Nephron (organoid): ENCODE data around the gene PCDHA7.

ENCODE experiments used
- H3K27ac Mint-ChIP-seq, 3 experiments: 2 replicates each; pipeline ENCODE4 v1.8.0; 2020; ENCODE audit warnings: mixed read lengths in 3 of 3, mild to moderate bottlenecking in 2 of 3, moderate library complexity in 1 of 3
- H3K27me3 Mint-ChIP-seq: 2 replicates; pipeline ENCODE4 v1.8.0; 2021; ENCODE audit warnings: low read depth, mild to moderate bottlenecking, moderate library complexity, mixed read lengths
- H3K36me3 Mint-ChIP-seq: 2 replicates; pipeline ENCODE4 v1.8.0; 2020; ENCODE audit warnings: low read depth, mixed read lengths
- H3K4me1 Mint-ChIP-seq: 2 replicates; pipeline ENCODE4 v1.8.0; 2020; ENCODE audit warnings: mixed read lengths
- H3K4me3 Mint-ChIP-seq, 3 experiments: 2 replicates each; pipeline ENCODE4 v1.8.0; 2020; ENCODE audit warnings: mild to moderate bottlenecking in 3 of 3, mixed read lengths in 3 of 3, moderate library complexity in 2 of 3
- H3K9me3 Mint-ChIP-seq: 2 replicates; pipeline ENCODE4 v1.8.0; 2020; ENCODE audit warnings: mixed read lengths
- TF ChIP-seq, protein P1 (sequence below), 3 experiments: fragments of 200-600 bp; sonication (generic); IDR thresholded peaks; one replicate each; pipeline ENCODE4 v1.5.0; 2021; ENCODE audit warnings: antibody characterized with exemption in 3 of 3; ENCODE audit not compliant: unreplicated experiment in 3 of 3

Gene PCDHA7

DNA sequence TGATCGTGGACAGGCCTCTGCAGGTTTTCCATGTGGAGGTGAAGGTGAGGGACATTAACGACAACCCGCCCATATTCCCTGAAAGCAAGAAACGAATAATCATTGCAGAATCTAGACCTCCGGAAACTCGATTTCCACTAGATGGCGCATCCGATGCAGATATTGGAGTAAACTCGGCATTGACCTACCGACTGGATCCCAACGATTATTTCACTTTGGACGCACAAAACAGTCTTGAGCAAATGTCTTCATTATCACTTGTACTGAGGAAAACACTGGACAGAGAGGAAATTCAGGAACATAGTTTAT is 48.5 kb downstream of the PCDHA7 start:
- TF ChIP-seq, protein P1, sequence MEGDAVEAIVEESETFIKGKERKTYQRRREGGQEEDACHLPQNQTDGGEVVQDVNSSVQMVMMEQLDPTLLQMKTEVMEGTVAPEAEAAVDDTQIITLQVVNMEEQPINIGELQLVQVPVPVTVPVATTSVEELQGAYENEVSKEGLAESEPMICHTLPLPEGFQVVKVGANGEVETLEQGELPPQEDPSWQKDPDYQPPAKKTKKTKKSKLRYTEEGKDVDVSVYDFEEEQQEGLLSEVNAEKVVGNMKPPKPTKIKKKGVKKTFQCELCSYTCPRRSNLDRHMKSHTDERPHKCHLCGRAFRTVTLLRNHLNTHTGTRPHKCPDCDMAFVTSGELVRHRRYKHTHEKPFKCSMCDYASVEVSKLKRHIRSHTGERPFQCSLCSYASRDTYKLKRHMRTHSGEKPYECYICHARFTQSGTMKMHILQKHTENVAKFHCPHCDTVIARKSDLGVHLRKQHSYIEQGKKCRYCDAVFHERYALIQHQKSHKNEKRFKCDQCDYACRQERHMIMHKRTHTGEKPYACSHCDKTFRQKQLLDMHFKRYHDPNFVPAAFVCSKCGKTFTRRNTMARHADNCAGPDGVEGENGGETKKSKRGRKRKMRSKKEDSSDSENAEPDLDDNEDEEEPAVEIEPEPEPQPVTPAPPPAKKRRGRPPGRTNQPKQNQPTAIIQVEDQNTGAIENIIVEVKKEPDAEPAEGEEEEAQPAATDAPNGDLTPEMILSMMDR (IDR thresholded peaks at IDR 0.05; ENCODE audit: unreplicated experiment in 3 of 3), result no peak
- H3K4me3 Mint-ChIP-seq, result no peak overlapping the region
- H3K27me3 Mint-ChIP-seq, result no peaks in the 10 kb centered on the region
- H3K9me3 Mint-ChIP-seq, result peaks cover 59% of the 10 kb centered on the region
- peaks cover 85% of the 10 kb centered on the region for H3K36me3 Mint-ChIP-seq
- no peaks in the 10 kb centered on the region for H3K4me1 Mint-ChIP-seq
- H3K27ac Mint-ChIP-seq, result no peak overlapping the region

DNA sequence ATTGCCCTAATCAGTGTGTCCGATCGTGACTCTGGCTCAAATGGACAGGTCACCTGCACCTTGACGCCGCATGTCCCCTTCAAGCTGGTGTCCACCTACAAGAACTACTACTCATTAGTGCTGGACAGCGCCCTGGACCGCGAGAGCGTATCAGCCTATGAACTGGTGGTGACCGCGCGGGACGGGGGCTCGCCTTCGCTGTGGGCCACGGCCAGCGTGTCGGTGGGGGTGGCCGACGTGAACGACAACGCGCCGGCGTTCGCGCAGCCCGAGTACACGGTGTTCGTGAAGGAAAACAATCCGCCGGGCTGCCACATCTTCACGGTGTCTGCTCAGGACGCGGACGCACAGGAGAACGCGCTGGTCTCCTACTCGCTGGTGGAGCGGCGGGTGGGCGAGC is 49.3 kb downstream of the PCDHA7 start:
- Mint-ChIP-seq H3K4me1 (no peaks in the 10 kb centered on the region), H3K9me3 (peaks cover 62% of the 10 kb centered on the region), H3K4me3 (no peak overlapping the region)

DNA sequence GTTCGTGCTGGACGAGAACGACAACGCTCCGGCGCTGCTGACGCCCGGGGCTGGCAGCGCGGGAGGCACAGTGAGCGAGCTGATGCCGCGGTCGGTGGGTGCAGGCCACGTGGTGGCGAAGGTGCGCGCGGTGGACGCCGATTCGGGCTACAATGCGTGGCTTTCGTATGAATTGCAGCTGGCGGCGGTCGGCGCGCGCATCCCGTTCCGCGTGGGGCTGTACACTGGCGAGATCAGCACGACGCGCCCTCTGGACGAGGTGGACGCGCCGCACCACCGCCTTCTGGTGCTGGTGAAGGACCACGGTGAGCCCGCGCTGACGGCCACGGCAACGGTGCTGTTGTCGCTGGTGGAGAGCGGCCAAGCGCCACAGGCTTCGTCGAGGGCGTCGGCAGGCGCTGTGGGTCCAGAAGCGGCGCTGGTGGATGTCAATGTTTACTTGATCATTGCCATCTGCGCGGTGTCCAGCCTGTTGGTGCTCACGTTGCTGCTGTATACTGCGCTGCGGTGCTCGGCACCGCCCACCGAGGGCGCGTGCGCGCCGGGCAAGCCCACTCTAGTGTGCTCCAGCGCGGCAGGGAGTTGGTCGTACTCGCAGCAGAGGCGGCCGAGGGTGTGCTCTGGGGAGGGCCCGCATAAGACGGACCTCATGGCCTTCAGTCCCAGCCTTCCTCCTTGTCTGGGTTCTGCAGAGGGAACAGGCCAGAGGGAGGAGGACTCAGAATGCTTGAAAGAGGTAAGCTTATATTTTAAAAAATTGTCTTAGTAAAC is 50.0 kb downstream of the PCDHA7 start:
- Mint-ChIP-seq H3K36me3 (peaks cover 77% of the 10 kb centered on the region), H3K9me3 (peaks cover 59% of the 10 kb centered on the region), H3K4me3 (no peak overlapping the region), H3K4me1 (no peaks in the 10 kb centered on the region), H3K27me3 (no peaks in the 10 kb centered on the region), H3K27ac (no peak overlapping the region)
- TF ChIP-seq, protein P1 (IDR thresholded peaks at IDR 0.05; ENCODE audit: unreplicated experiment in 3 of 3), result no peak

More for the DNA sequence above, 49.3 kb downstream of the PCDHA7 start:
- TF ChIP-seq, protein P1 (IDR thresholded peaks at IDR 0.05; ENCODE audit: unreplicated experiment in 3 of 3), result no peak
- no peaks in the 10 kb centered on the region for H3K27me3 Mint-ChIP-seq
- H3K27ac Mint-ChIP-seq, result no peak overlapping the region
- peaks cover 84% of the 10 kb centered on the region for H3K36me3 Mint-ChIP-seq
